ENCODE results near the gene GTF2F2. TPM values are rescaled to one million over a fixed set of nuclear protein-coding genes. Genes with fewer than 3 reads are reported as not detected.
"Not testable (repeated sequence)": the region's sequence is repeated elsewhere in the genome, so short reads cannot be mapped to it uniquely, and the experiment has no call there.

Gene GTF2F2
- total and polyA plus RNA-seq, 2 donors (not counting 1 experiment from before 2014, with no cell fraction given): 5.9 to 19.6 TPM

DNA sequence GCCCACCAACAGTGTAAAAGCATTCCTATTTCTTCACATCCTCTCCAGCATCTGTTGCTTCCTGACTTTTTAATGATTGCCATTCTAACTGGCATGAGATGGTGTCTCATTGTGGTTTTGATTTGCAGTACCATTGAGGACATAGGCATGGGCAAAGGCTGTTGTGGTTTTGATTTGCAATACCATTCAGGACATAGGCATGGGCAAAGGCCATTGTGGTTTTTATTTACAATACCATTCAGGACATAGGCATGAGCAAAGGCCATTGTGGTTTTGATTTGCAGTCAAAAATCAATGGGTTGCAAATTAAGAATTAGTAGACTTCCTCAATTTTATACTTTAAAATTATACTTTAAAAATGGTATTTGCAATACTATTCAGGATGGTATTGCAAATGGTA is 69.2 kb downstream of the GTF2F2 start:
- intact Hi-C loops (cut with micrococcal nuclease); ATAC-seq (ENCODE audit: low read depth); H3K4me1 ChIP-seq (ENCODE audit: control insufficient read depth in 2 of 2, insufficient read depth in 2 of 2, low read length in 2 of 2); H3K36me3 ChIP-seq (replicated peaks in 1 of 2; ENCODE audit: control extremely low read depth in 1 of 2, control insufficient read depth in 1 of 2, extremely low read depth in 1 of 2, insufficient read depth in 2 of 2, low read length in 1 of 2); DNase-seq; H3K27me3 Mint-ChIP-seq; H2AFZ ChIP-seq (ENCODE audit: insufficient read depth, low read depth, low read length, poor library complexity, severe bottlenecking); POLR2A ChIA-PET; H3K4me3 Mint-ChIP-seq; H3K4me3 ChIP-seq (ENCODE audit: control extremely low read depth in 1 of 5, extremely low read depth in 1 of 5, insufficient read depth in 1 of 5, low read depth in 2 of 5, low read length in 4 of 5); H4K20me1 ChIP-seq (ENCODE audit: control insufficient read depth, insufficient read depth, low read length, poor library complexity, severe bottlenecking); H3K27me3 ChIP-seq (replicated peaks in 1 of 4; ENCODE audit: control extremely low read depth in 1 of 4, control insufficient read depth in 3 of 4, insufficient read depth in 4 of 4, low read length in 3 of 4); H3K9me3 ChIP-seq (ENCODE audit: control extremely low read depth in 1 of 3, control insufficient read depth in 2 of 3, insufficient read depth in 1 of 3, low read length in 2 of 3); H3K4me2 ChIP-seq (replicated peaks; ENCODE audit: low read depth, low read length, poor library complexity, severe bottlenecking); H3K9ac ChIP-seq (ENCODE audit: low read length); H3K27ac ChIP-seq (ENCODE audit: low read length in 2 of 2); H3K27ac Mint-ChIP-seq; CTCF ChIA-PET; H3K9me3 Mint-ChIP-seq (ENCODE audit: insufficient read depth): not testable (repeated sequence)
- peaks cover 13% of the 10 kb centered on the region for H3K4me1 Mint-ChIP-seq
- peaks cover 19% of the 10 kb centered on the region for H3K79me2 ChIP-seq (ENCODE audit: control insufficient read depth, insufficient read depth, low read length)

DNA sequence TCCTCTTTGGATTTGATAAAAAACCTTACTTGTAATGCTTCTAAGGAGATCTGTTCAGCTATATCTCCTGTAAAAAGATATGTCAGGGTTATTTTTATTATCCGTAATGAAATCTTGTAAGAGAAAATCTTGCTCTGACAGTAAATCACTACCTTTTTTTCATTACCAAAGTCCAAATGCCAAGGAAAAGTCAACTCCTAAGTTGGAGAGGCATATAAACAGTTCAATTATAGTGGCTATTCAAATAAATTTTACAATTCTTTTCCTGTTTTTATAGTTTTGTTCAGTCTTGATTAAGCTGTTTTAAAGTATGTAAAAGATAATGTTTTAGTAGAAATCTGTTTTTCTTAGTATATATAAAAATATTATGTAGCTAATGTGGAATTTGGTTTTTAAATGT is 71.6 kb downstream of the GTF2F2 start:
- no peaks in the 10 kb centered on the region for H3K9me3 Mint-ChIP-seq (ENCODE audit: insufficient read depth)
- no CpG with 5 or more reads among the region's 1 CpG for WGBS (ENCODE audit: insufficient coverage)
- CTCF ChIA-PET: no interaction called here
- no peak for ATAC-seq (ENCODE audit: low read depth)
- intact Hi-C loops (cut with micrococcal nuclease): no loop called here
- H3K27ac Mint-ChIP-seq: no peak overlapping the region
- no peaks in the 10 kb centered on the region for H3K9me3 ChIP-seq (ENCODE audit: control extremely low read depth in 1 of 3, control insufficient read depth in 2 of 3, insufficient read depth in 1 of 3, low read length in 2 of 3)
- H3K4me3 Mint-ChIP-seq: no peak overlapping the region
- H3K79me2 ChIP-seq (ENCODE audit: control insufficient read depth, insufficient read depth, low read length): peaks cover 22% of the 10 kb centered on the region
- no peak overlapping the region for H2AFZ ChIP-seq (ENCODE audit: insufficient read depth, low read depth, low read length, poor library complexity, severe bottlenecking)
- peaks cover 18% of the 10 kb centered on the region for H3K4me1 Mint-ChIP-seq
- H3K27me3 Mint-ChIP-seq: no peaks in the 10 kb centered on the region
- peaks cover 0 to 2% of the 10 kb centered on the region in 2 experiments for H3K36me3 ChIP-seq (replicated peaks in 1 of 2; ENCODE audit: control extremely low read depth in 1 of 2, control insufficient read depth in 1 of 2, extremely low read depth in 1 of 2, insufficient read depth in 2 of 2, low read length in 1 of 2)
- no peak overlapping the region for H3K4me2 ChIP-seq (replicated peaks; ENCODE audit: low read depth, low read length, poor library complexity, severe bottlenecking)
- no peak overlapping the region for H3K4me3 ChIP-seq (ENCODE audit: control extremely low read depth in 1 of 5, extremely low read depth in 1 of 5, insufficient read depth in 1 of 5, low read depth in 2 of 5, low read length in 4 of 5)
- H3K4me1 ChIP-seq (ENCODE audit: control insufficient read depth in 2 of 2, insufficient read depth in 2 of 2, low read length in 2 of 2): peaks cover 7 to 9% of the 10 kb centered on the region in 2 donors
- TF ChIP-seq EZH2 (IDR thresholded peaks at IDR 0.05; ENCODE audit: borderline replicate concordance, insufficient read depth, low read depth, low read length, poor library complexity, severe bottlenecking) (no peak), CTCF (IDR thresholded peaks at IDR 0.05) (no peak)
- no peak overlapping the region for H3K27ac ChIP-seq (ENCODE audit: low read length in 2 of 2)
- H3K27me3 ChIP-seq (replicated peaks in 1 of 4; ENCODE audit: control extremely low read depth in 1 of 4, control insufficient read depth in 3 of 4, insufficient read depth in 4 of 4, low read length in 3 of 4): no peaks in the 10 kb centered on the region
- POLR2A ChIA-PET: no interaction called here
- no peak for DNase-seq
- peaks cover 4% of the 10 kb centered on the region for H4K20me1 ChIP-seq (ENCODE audit: control insufficient read depth, insufficient read depth, low read length, poor library complexity, severe bottlenecking)
- no peak overlapping the region for H3K9ac ChIP-seq (ENCODE audit: low read length)
